Fibroblast of villous mesenchyme (primary cell): ENCODE results near the gene ZNF483. TPM values are rescaled to one million over a fixed set of nuclear protein-coding genes. Genes with fewer than 3 reads are reported as not detected.
A peak's percentile ranks its signal among the peaks of the same experiment; 100 is the strongest.

Experiments
- DNase-seq: peaks from one replicate; pipeline ENCODE4 v3.0.0-alpha.2; 2010; ENCODE audit warnings: low read depth
- H3K4me3 ChIP-seq: 2 replicates; pipeline ENCODE4 v1.5.1; 2011; ENCODE audit warnings: low read depth, mild to moderate bottlenecking, low read length
- total RNA-seq: library from RNA; depleted of rRNA; stranded (reverse); fragments of >200 nt; gene quantifications from 2 replicates; pipeline ENCODE4 v1.2.3, GENCODE V29; 2012
- TF ChIP-seq, protein P1 (sequence below): IDR thresholded peaks from 2 replicates; pipeline ENCODE4 v1.5.1; 2012; ENCODE audit warnings: low read depth, mild to moderate bottlenecking, low read length; ENCODE audit not compliant: insufficient read depth

ZNF483 gene
- total RNA-seq, 1 donor, result 5.6 TPM

DNA sequence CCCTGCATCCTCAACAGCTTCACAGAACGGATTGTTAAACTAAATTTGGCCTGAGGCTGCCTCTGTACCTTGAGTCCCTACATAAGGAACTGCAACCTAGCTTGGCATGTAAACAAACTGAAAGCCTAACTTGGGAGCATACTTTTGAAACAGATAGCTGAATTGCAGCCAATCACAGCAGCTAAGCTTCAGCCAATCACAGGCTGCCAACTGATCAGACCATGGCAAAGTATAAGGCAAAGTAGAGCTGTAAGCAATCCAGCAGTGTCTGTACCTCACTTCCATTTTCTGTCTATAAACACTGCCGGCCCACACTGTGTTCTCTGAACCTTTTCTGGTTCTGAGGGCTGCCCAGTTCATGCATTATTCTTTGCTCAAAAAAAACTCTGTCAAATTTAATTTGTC lies 8.9 kb upstream of the ZNF483 start:
- TF ChIP-seq, protein P1, sequence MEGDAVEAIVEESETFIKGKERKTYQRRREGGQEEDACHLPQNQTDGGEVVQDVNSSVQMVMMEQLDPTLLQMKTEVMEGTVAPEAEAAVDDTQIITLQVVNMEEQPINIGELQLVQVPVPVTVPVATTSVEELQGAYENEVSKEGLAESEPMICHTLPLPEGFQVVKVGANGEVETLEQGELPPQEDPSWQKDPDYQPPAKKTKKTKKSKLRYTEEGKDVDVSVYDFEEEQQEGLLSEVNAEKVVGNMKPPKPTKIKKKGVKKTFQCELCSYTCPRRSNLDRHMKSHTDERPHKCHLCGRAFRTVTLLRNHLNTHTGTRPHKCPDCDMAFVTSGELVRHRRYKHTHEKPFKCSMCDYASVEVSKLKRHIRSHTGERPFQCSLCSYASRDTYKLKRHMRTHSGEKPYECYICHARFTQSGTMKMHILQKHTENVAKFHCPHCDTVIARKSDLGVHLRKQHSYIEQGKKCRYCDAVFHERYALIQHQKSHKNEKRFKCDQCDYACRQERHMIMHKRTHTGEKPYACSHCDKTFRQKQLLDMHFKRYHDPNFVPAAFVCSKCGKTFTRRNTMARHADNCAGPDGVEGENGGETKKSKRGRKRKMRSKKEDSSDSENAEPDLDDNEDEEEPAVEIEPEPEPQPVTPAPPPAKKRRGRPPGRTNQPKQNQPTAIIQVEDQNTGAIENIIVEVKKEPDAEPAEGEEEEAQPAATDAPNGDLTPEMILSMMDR, result no peak
- peak; percentile 18 for DNase-seq
- no peak overlapping the region for H3K4me3 ChIP-seq

DNA sequence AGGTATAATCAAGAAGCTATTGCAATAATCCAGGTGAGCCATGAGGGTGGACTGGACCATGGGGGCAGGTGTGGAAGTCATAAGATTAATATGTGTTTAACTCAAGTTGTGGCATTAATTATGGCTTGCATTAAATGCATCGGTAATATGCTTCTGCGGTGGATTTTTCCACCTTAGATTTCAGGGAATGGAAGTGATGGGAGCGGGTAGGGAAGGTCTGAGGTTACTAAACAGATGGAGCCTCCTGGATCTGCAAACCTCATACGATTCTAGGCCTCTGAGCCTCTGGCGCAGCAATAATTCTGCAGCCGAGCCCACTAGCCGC lies 286 bp upstream of the ZNF483 start:
- no peak for DNase-seq
- H3K4me3 ChIP-seq, result peak overlapping the region; percentile 89
- TF ChIP-seq, protein P1, result no peak

DNA sequence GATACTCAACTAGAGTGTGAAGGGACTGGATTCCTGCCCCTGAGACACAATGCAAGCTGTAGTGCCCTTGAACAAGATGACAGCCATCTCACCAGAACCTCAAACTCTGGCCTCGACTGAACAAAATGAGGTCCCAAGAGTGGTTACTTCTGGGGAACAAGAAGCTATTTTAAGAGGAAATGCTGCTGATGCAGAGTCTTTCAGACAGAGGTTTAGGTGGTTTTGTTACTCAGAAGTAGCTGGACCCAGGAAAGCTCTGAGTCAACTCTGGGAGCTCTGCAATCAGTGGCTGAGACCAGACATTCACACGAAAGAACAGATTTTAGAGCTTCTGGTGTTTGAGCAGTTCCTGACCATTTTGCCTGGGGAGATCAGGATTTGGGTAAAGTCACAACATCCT lies 2.4 kb downstream of the ZNF483 start:
- DNase-seq, result no peak
- TF ChIP-seq, protein P1, result no peak
- H3K4me3 ChIP-seq, result no peak overlapping the region

DNA sequence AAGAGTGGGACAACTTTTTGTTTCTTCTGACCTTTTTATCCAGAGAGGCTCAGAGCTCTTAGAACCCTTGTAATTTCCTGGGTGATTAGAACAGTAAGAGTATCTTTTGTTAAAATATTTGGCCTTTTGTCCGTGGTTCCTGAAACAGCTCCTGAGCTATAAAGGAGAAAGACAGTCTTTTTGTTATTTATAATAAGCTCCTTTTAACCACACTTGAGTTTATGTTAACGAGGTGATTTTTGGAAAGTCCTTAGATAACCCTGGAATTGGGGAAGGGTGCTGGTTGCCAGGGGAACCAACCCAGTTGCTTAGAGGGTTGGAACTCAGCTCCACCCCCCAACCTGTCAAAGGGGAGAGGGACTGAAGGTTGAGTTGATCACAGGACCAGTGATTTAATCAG lies 4.8 kb downstream of the ZNF483 start:
- TF ChIP-seq, protein P1, result no peak

DNA sequence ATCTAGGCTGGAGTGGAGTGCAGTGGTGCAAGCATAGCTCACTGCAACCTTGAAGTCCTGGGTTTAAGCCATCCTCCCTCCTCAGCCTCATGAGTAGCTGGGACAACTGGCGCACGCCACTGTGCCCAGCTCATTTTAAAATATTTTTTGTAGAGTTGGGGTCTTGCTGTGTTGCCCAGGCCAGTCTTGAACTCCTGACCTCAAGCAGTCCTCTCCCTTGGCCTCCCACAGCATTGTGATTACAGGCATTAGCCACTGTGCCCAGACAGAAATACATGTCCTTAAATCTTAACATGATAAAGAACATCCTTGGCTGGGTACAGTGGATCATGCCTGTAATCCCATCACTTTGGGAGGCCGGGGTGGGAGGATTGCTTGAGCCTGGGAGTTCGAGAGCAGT lies 6.7 kb downstream of the ZNF483 start:
- H3K4me3 ChIP-seq, result no peak overlapping the region
- TF ChIP-seq, protein P1, result no peak
- no peak for DNase-seq

More for the DNA sequence above, 4.8 kb downstream of the ZNF483 start:
- no peak for DNase-seq
- H3K4me3 ChIP-seq, result no peak overlapping the region

DNA sequence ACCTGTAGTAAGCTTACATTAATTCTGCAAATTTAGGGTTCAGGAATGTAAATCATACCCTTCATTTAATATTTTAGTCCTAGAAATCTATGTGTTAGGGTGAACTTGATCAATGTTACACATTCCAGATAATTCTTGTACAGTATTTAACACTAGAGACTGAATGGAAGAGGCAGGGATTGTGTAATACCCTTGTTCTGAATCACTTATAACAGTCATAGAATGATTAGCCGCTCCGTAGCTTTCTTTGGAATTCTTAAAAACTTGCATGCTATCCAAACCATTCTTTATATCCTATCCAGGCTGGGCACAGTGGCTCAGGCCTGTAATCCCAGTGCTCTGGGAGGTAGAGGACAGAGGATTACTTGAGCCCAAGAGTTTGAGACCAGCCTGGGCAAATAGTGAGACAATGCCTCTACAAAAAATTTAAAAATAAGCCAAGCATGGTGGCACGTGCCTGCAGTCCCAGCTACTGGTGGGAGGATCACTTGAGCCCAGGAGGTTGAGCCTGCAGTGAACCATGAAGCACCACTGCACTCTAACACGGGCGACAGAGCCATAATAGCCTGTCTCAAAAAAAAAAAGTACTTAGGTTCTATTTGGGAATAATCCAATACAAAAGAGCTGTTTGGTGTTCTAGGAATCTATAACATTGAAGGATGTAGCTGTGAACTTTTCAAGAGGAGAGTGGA lies 8.3 kb downstream of the ZNF483 start:
- DNase-seq, result no peak
- H3K4me3 ChIP-seq, result no peak overlapping the region
- TF ChIP-seq, protein P1, result no peak
